SK-N-SH (cell line): ENCODE results near the gene PROSER3. TPM values are rescaled to one million over a fixed set of nuclear protein-coding genes. Genes with fewer than 3 reads are reported as not detected.

Experiments used
- CTCF ChIA-PET: fragments of 300-600, 350-600 bp; formaldehyde crosslinking; extraction: SDS; loops from one replicate; lab custom pipeline; 2021; lab: Yijun Ruan, JAX
- POLR2A ChIA-PET: fragments of 350-600 bp; sonication (Branson Sonifier 250); formaldehyde crosslinking; extraction: SDS; loops from one replicate; lab custom pipeline; 2020; ENCODE audit warnings: antibody characterized with exemption, inconsistent platforms; lab: Yijun Ruan, JAX
- DNase-seq: peaks from one replicate; pipeline ENCODE4 v3.0.0; 2012
- H2AFZ ChIP-seq: fragments of 200-600 bp; sonication (generic); 2 replicates; pipeline ENCODE4 v1.8.1; 2016; ENCODE audit warnings: antibody characterized with exemption, mild to moderate bottlenecking, low read depth
- H3F3A ChIP-seq: fragments of 200-600 bp; sonication (generic); replicated peaks from 2 replicates; pipeline ENCODE3; 2016; ENCODE audit warnings: antibody characterized with exemption, mild to moderate bottlenecking; ENCODE audit not compliant: insufficient read depth
- H3K27ac ChIP-seq, 2 experiments: fragments of 200-500 bp in 1 of 2; fragments of 200-600 bp in 1 of 2; sonication (Bioruptor generic) in 1 of 2; sonication (generic), shearing (Covaris generic) in 1 of 2; 2 replicates each; pipeline versions ENCODE4 v1.5.1 to v1.6.1; 2014 to 2016; ENCODE audit warnings: low read depth in 2 of 2, inconsistent platforms in 1 of 2, low read length in 1 of 2, mild to moderate bottlenecking in 1 of 2, mixed read lengths in 1 of 2
- H3K27me3 ChIP-seq: fragments of 200-600 bp; sonication (generic), shearing (Covaris generic); 2 replicates; pipeline ENCODE4 v1.6.1; 2016; ENCODE audit warnings: mixed run types; ENCODE audit not compliant: insufficient read depth
- H3K36me3 ChIP-seq, 2 experiments: fragments of 200-500 bp in 1 of 2; fragments of 200-600 bp in 1 of 2; sonication (Bioruptor generic) in 1 of 2; sonication (generic) in 1 of 2; replicated peaks in 1 of 2; 2 replicates each; pipeline versions ENCODE3 to v1.5.1; 2014 to 2016; ENCODE audit warnings: low read length in 1 of 2, mild to moderate bottlenecking in 1 of 2; ENCODE audit not compliant: insufficient read depth in 2 of 2, control insufficient read depth in 1 of 2
- H3K4me1 ChIP-seq, 2 experiments: fragments of 200-500 bp in 1 of 2; fragments of 200-600 bp in 1 of 2; sonication (Bioruptor generic) in 1 of 2; sonication (generic), shearing (Covaris generic) in 1 of 2; 2 replicates each; pipeline versions ENCODE4 v1.5.1 to v1.6.1; 2014 to 2016; ENCODE audit warnings: low read depth in 1 of 2, low read length in 1 of 2, mixed run types in 1 of 2; ENCODE audit not compliant: insufficient read depth in 2 of 2, control insufficient read depth in 1 of 2
- H3K4me2 ChIP-seq: fragments of 200-600 bp; sonication (generic), shearing (Covaris generic); 2 replicates; pipeline ENCODE4 v1.6.1; 2017; ENCODE audit warnings: mixed run types
- H3K4me3 ChIP-seq, 2 experiments: fragments of 200-500 bp in 1 of 2; fragments of 200-600 bp in 1 of 2; sonication (Bioruptor generic) in 1 of 2; sonication (generic), shearing (Covaris generic) in 1 of 2; 2 replicates each; pipeline versions ENCODE4 v1.5.1 to v1.8.1; 2014 to 2016; ENCODE audit warnings: low read depth in 2 of 2, inconsistent platforms in 1 of 2, low read length in 1 of 2, mild to moderate bottlenecking in 1 of 2, mixed read lengths in 1 of 2, moderate library complexity in 1 of 2
- H3K79me2 ChIP-seq: fragments of 200-600 bp; sonication (generic); 2 replicates; pipeline ENCODE4 v1.8.1; 2017; ENCODE audit warnings: mild to moderate bottlenecking; ENCODE audit not compliant: insufficient read depth
- H3K9ac ChIP-seq: fragments of 200-600 bp; sonication (generic); 2 replicates; pipeline ENCODE4 v1.6.1; 2017; ENCODE audit warnings: mixed run types
- H3K9me2 ChIP-seq: fragments of 200-600 bp; sonication (generic); 2 replicates; pipeline ENCODE4 v1.6.1; 2017; ENCODE audit warnings: mixed run types
- H3K9me3 ChIP-seq: fragments of 200-600 bp; sonication (generic); 2 replicates; pipeline ENCODE4 v1.6.1; 2017; ENCODE audit warnings: mixed run types, mild to moderate bottlenecking, moderate library complexity
- H4K20me1 ChIP-seq: fragments of 200-600 bp; sonication (generic); 2 replicates; pipeline ENCODE4 v1.6.1; 2017; ENCODE audit warnings: mild to moderate bottlenecking, mixed run types; ENCODE audit not compliant: insufficient read depth
- CTCF ChIP-seq: fragments of 200-600 bp; sonication (generic); IDR thresholded peaks from 2 replicates; pipeline ENCODE4 v1.6.1; 2017; ENCODE audit warnings: antibody characterized with exemption, mild to moderate bottlenecking, moderate library complexity
- FOSL2 ChIP-seq: IDR thresholded peaks from 2 replicates; pipeline ENCODE4 v1.4.0; 2012; ENCODE audit warnings: low read depth, mild to moderate bottlenecking, moderate library complexity, borderline replicate concordance
- FOXJ3 ChIP-seq: sonication (generic); formaldehyde crosslinking; IDR thresholded peaks from 2 replicates; pipeline ENCODE4 v1.5.1; 2020; ENCODE audit warnings: mild to moderate bottlenecking, missing genetic modification reagents
- FOXM1 ChIP-seq: IDR thresholded peaks from 2 replicates; pipeline ENCODE4 v1.4.0; 2012; ENCODE audit warnings: low read depth, mild to moderate bottlenecking
- NFIC ChIP-seq: IDR thresholded peaks from 2 replicates; pipeline ENCODE4 v1.4.0; 2012; ENCODE audit warnings: borderline replicate concordance
- NRF1 ChIP-seq: IDR thresholded peaks from 2 replicates; pipeline ENCODE4 v1.6.1; 2012; ENCODE audit warnings: low read depth, mild to moderate bottlenecking, low read length
- PBX3 ChIP-seq: IDR thresholded peaks from 2 replicates; pipeline ENCODE4; 2012
- POLR2AphosphoS5 ChIP-seq: IDR thresholded peaks from 2 replicates; pipeline ENCODE4 v1.6.1; 2012; ENCODE audit warnings: low read depth, low read length
- RAD21 ChIP-seq: IDR thresholded peaks from 2 replicates; pipeline ENCODE4 v1.6.1; 2012; ENCODE audit warnings: mild to moderate bottlenecking, low read length
- RFX5 ChIP-seq: IDR thresholded peaks from 2 replicates; pipeline ENCODE4 v1.6.1; 2012; ENCODE audit warnings: mild to moderate bottlenecking, improper control_type of control experiment, low read length
- RXRA ChIP-seq: IDR thresholded peaks from 2 replicates; pipeline ENCODE4 v1.4.0; 2012; ENCODE audit warnings: low read depth, mild to moderate bottlenecking, borderline replicate concordance
- TAF1 ChIP-seq: IDR thresholded peaks from 2 replicates; pipeline ENCODE4 v1.6.1; 2012; ENCODE audit warnings: low read depth, mild to moderate bottlenecking, low read length, moderate library complexity, borderline replicate concordance
- TCF12 ChIP-seq: IDR thresholded peaks from 2 replicates; pipeline ENCODE4 v1.4.0; 2012
- TEAD4 ChIP-seq: IDR thresholded peaks from 2 replicates; pipeline ENCODE4 v1.4.0; 2012; ENCODE audit warnings: mild to moderate bottlenecking, borderline replicate concordance; ENCODE audit not compliant: insufficient read depth
- YY1 ChIP-seq: IDR thresholded peaks from 2 replicates; pipeline ENCODE4 v1.4.0; 2012; ENCODE audit warnings: low read depth, mild to moderate bottlenecking
- ZBTB33 ChIP-seq: IDR thresholded peaks from 2 replicates; pipeline ENCODE4 v1.4.0; 2012; ENCODE audit warnings: low read depth, borderline replicate concordance
- WGBS: methylation state at CpG from one replicate; pipeline ENCODE4 v1.1.6; 2017; ENCODE audit warnings: low lambda C conversion rate; 5-methylcytosine and 5-hydroxymethylcytosine counted together
- polyA plus RNA-seq, 3 experiments: library from polyadenylated mRNA; depleted of rRNA; stranded (reverse); fragments of >200 nt; gene quantifications; 2 replicates each; pipeline ENCODE4 v1.2.3, GENCODE V29; 2012
- TF ChIP-seq, protein P1 (sequence below): IDR thresholded peaks from 2 replicates; pipeline ENCODE4 v1.4.0; 2012; ENCODE audit warnings: low read depth, borderline replicate concordance

The PROSER3 gene
- polyA plus RNA-seq, 1 of the 3 experiments (the other 2 are of a cell fraction): 12.5 TPM

DNA sequence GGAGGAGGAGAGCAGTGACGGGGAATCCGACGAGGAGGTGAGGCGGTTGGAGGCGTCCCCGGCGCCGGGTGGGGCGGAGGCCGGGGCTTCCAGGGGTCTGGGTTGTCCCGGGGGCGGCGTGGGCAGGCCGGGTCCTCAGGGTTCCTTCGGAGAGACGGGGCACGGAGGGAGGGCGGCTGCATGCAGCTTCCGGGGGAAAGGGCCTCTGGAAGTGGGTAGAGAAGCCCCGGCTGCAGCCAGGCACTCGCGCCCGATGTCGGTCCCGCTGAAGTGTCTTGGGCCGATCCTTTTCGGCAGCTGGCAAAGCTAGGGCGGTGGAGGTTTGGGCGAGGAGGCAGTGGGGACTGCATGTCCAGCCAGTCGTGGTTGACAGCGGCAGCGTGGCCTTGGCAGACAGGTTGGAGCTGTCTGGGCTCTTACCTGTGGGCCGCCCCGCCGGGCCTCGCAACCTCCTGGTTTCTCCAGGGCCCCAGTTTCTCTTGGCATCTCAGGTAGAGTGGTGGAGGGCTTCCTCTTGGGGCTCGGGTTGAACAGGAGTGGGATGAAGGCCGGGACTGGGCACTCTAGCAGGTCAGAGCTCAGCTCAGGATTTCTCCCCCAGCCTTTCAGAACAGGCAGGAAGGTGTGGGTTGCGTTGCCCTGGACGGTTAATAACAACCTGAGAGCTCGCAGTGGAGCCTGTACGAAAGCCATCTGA is 39.5 kb upstream of the PROSER3 start (continued):
- TF ChIP-seq RFX5: no peak
- TF ChIP-seq NRF1: no peak
- TF ChIP-seq RXRA: no peak
- TF ChIP-seq, all 33 proteins: peak for 2

DNA sequence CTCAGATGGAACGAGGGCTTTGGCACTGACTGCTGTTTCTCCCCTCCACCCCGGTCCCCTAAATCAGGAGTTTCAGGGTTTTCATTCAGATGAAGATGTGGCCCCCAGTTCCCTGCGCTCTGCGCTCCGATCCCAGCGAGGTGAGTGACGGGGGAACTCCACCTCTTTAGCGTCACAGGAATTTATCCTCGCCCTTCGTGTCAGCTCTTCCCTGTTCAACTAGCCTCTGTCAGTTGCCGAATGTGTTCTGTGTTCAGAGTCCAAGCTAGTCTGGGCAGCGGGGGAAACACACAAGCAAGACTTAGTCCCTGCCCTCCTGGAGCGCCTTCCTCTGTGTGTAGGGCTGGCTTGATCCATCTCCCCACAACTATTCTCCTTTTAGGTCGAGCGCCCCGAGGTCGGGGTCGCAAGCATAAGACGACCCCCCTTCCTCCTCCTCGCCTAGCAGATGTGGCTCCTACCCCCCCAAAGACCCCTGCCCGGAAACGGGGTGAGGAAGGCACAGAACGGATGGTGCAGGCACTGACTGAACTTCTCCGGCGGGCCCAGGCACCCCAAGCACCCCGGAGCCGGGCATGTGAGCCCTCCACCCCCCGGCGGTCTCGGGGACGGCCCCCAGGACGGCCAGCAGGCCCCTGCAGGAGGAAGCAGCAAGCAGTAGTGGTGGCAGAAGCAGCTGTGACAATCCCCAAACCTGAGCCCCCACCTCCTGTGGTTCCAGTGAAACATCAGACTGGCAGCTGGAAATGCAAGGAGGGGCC is 38.4 kb upstream of the PROSER3 start:
- H3K9ac ChIP-seq: peak overlapping the region; percentile 69; the same call in 1 of the 2 replicates
- no peak for DNase-seq
- CTCF ChIA-PET: interaction anchor here (1.1 to 1.9 kb wide), 3 partner anchors 18 to 100 kb away, joined by 3 to 4 read pairs (median 3); no protein-coding TSS in a partner anchor
- H3K4me2 ChIP-seq: peak overlapping the region; percentile 97
- POLR2A ChIA-PET: interaction anchor here (1.2 to 1.6 kb wide), 2 partner anchors 18 to 21 kb away, joined by 3 to 5 read pairs; no protein-coding TSS in a partner anchor
- peaks cover 6% of the 10 kb centered on the region for H3F3A ChIP-seq
- no peak overlapping the region for H3K27ac ChIP-seq
- peaks cover 28% of the 10 kb centered on the region for H3K79me2 ChIP-seq
- peaks cover 5 to 24% of the 10 kb centered on the region in 2 experiments; a peak in 3 of 4 replicates for H3K4me1 ChIP-seq
- H4K20me1 ChIP-seq: peaks cover 28% of the 10 kb centered on the region
- no peaks in the 10 kb centered on the region for H3K27me3 ChIP-seq
- H3K36me3 ChIP-seq: peaks cover 13 to 41% of the 10 kb centered on the region in 2 experiments
- TF ChIP-seq TEAD4 (no peak), FOSL2 (no peak)
- 92% methylated on average over 27 of the region's 32 CpGs for WGBS
- peak overlapping the region; percentile 86 to 88; a peak in 3 of 4 replicates for H3K4me3 ChIP-seq
- H3K9me3 ChIP-seq: no peaks in the 10 kb centered on the region
- H3K9me2 ChIP-seq: no peaks in the 10 kb centered on the region
- no peak overlapping the region for H2AFZ ChIP-seq

GRCh38 chr19:35720163-35720524 is 37.8 kb upstream of the PROSER3 start:
- peaks cover 28% of the 10 kb centered on the region for H4K20me1 ChIP-seq
- peaks cover 13 to 46% of the 10 kb centered on the region in 2 experiments for H3K36me3 ChIP-seq
- POLR2A ChIA-PET: interaction anchor here (1.6 kb wide), 1 partner anchor 17 kb away, joined by 5 read pairs; no protein-coding TSS in a partner anchor
- CTCF ChIA-PET: interaction anchor here (2.4 kb wide), 1 partner anchor 20 kb away, joined by 7 read pairs; no protein-coding TSS in a partner anchor
- H3K4me1 ChIP-seq: peaks cover 5 to 24% of the 10 kb centered on the region in 2 experiments; a peak in 3 of 4 replicates
- H3K4me3 ChIP-seq: no peak overlapping the region
- DNase-seq: no peak
- H3K27me3 ChIP-seq: no peaks in the 10 kb centered on the region
- H3K27ac ChIP-seq: no peak overlapping the region
- no peaks in the 10 kb centered on the region for H3K9me3 ChIP-seq
- H3K9ac ChIP-seq: no peak overlapping the region
- no peak overlapping the region for H2AFZ ChIP-seq
- no peak overlapping the region for H3K4me2 ChIP-seq
- peaks cover 28% of the 10 kb centered on the region for H3K79me2 ChIP-seq
- WGBS: 96% methylated on average over 9 of the region's 9 CpGs
- no peaks in the 10 kb centered on the region for H3K9me2 ChIP-seq
- peaks cover 6% of the 10 kb centered on the region for H3F3A ChIP-seq
- TF ChIP-seq CTCF (no peak), NFIC (no peak), PBX3 (no peak), YY1 (no peak), RFX5 (no peak), TAF1 (no peak), RAD21 (no peak), TCF12 (no peak), FOXM1 (no peak), ZBTB33 (no peak), POLR2AphosphoS5 (no peak), FOXJ3 (no peak)
- TF ChIP-seq, protein P1, sequence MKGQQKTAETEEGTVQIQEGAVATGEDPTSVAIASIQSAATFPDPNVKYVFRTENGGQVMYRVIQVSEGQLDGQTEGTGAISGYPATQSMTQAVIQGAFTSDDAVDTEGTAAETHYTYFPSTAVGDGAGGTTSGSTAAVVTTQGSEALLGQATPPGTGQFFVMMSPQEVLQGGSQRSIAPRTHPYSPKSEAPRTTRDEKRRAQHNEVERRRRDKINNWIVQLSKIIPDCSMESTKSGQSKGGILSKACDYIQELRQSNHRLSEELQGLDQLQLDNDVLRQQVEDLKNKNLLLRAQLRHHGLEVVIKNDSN: no peak
